ENCODE data around the gene CENPU. TPM values are rescaled to one million over a fixed set of nuclear protein-coding genes. Genes with fewer than 3 reads are reported as not detected.

Gene CENPU
- total RNA-seq, 2 donors from 2014 or later = 0.85 to 1.1 TPM

DNA sequence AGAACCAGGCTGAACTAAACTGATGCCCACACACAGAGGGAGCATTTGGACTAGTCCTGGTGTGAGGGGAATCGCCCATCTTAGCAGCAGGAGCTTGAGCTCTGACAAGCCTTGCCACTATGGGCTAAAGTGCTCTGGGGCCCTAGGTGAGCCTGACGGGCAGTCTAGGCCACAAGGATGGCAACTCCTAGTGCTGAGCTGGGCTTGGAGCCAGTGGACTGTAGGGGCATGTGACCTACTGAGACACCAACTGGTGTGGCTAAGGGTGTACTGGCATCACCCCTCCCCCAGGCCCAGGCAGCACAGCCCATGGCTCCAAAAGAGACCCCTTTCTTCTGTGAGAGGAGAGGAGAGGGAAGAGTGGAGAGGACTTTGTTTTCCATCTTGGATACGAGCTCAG lies 14.5 kb downstream of the CENPU start:
- Histone ChIP-seq H3K9me3 (no peaks in the 10 kb centered on the region), H3K27ac (no peak overlapping the region), H3K4me1 (no peaks in the 10 kb centered on the region), H3K4me3 (no peak overlapping the region), H3K36me3 (no peaks in the 10 kb centered on the region), H3K27me3 (no peaks in the 10 kb centered on the region)
- DNase-seq (ENCODE audit: low spot score) = no peak
- TF ChIP-seq, protein P1, sequence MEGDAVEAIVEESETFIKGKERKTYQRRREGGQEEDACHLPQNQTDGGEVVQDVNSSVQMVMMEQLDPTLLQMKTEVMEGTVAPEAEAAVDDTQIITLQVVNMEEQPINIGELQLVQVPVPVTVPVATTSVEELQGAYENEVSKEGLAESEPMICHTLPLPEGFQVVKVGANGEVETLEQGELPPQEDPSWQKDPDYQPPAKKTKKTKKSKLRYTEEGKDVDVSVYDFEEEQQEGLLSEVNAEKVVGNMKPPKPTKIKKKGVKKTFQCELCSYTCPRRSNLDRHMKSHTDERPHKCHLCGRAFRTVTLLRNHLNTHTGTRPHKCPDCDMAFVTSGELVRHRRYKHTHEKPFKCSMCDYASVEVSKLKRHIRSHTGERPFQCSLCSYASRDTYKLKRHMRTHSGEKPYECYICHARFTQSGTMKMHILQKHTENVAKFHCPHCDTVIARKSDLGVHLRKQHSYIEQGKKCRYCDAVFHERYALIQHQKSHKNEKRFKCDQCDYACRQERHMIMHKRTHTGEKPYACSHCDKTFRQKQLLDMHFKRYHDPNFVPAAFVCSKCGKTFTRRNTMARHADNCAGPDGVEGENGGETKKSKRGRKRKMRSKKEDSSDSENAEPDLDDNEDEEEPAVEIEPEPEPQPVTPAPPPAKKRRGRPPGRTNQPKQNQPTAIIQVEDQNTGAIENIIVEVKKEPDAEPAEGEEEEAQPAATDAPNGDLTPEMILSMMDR (IDR thresholded peaks at IDR 0.05) = no peak

DNA sequence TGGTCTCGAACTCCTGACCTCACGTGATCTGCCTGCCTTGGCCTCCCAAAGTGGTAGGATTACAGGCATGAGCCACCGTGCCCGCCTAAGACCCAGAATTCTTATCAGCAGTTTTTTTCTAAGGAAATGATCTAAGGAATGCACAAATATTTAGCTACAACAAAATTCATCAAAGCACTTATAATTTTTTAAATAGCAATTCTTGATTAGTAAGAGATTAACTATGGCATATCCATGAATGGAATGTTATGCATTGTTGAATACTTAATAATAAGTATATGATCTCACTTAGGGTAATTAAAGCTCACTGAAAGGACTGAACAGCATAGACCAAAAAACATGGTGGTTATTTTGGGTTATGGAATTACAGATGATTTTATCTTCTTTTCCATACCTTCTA lies 18.4 kb downstream of the CENPU start:
- no peaks in the 10 kb centered on the region for H3K4me1 ChIP-seq
- no peak overlapping the region for H3K4me3 ChIP-seq
- H3K27ac ChIP-seq = no peak overlapping the region
- DNase-seq (ENCODE audit: low spot score) = no peak
- no peaks in the 10 kb centered on the region for H3K9me3 ChIP-seq
- no peaks in the 10 kb centered on the region for H3K36me3 ChIP-seq
- H3K27me3 ChIP-seq = no peaks in the 10 kb centered on the region
- TF ChIP-seq, protein P1 (IDR thresholded peaks at IDR 0.05) = no peak

DNA sequence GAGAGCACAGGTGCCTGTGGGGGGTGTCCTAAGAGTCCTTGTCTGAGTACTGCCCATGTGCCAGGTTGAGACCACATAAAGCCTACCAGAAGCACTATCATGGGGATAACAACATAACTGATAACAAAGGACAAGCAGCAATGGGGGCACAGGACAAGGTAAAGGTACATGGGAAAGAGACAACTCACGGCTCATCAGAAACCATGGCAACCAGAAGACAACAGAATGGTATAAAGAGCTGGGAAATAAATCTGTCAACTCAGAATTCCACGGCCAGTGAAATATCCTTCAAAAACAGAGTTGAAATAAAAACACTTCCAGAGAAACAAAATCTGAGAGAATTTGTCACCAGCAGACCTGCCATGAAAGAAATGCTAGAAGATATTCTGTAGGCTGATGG lies 20.0 kb downstream of the CENPU start:
- Histone ChIP-seq H3K27me3 (no peaks in the 10 kb centered on the region), H3K9me3 (no peaks in the 10 kb centered on the region), H3K4me1 (no peaks in the 10 kb centered on the region), H3K4me3 (no peak overlapping the region), H3K36me3 (no peaks in the 10 kb centered on the region), H3K27ac (no peak overlapping the region)
- DNase-seq (ENCODE audit: low spot score) = no peak
- TF ChIP-seq, protein P1 (IDR thresholded peaks at IDR 0.05) = no peak

DNA sequence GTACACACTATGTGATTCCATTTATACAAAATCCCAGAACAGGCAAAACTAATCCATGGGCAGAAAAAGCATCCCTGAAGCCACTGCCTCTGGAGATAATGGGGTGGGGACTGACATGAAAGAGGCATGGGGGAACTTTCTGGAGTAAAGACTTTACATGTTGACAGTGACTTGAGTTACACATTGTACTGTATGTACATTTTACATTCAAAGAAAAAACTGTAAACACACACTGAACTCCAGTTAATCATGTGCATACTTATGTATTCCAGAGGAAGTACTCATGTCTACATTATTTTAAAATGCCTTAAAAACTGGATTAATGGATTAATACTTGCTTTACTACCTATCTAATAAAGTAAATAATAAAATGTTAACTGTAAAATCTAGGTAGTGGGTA lies 21.6 kb downstream of the CENPU start:
- H3K27ac ChIP-seq = no peak overlapping the region
- H3K4me3 ChIP-seq = no peak overlapping the region

DNA sequence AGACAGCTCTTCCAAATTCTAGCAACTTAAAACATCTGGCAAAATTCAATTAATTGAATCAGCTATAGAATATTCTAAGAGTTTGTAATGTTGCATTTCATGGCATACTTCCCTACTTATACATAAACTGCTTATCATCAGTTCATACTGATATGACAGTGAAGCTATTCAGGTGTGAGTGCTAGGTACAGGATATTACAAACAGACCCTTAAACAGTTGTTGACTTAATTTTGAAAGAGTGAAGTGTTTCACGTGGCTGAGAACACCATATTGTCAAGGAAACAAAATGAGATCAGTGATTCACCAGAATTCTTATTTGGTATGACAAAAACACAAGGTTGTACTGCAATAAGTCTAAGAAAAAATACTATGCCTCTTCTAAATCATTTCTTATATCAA lies 27.4 kb downstream of the CENPU start:
- DNase-seq (ENCODE audit: low spot score) = no peak
- Histone ChIP-seq H3K27me3 (no peaks in the 10 kb centered on the region), H3K36me3 (no peaks in the 10 kb centered on the region), H3K4me3 (no peak overlapping the region), H3K27ac (no peak overlapping the region), H3K9me3 (no peaks in the 10 kb centered on the region), H3K4me1 (no peaks in the 10 kb centered on the region)
- TF ChIP-seq, protein P1 (IDR thresholded peaks at IDR 0.05) = no peak

More for the DNA sequence above, 21.6 kb downstream of the CENPU start:
- no peaks in the 10 kb centered on the region for H3K36me3 ChIP-seq
- DNase-seq (ENCODE audit: low spot score) = no peak
- H3K4me1 ChIP-seq = no peaks in the 10 kb centered on the region
- no peaks in the 10 kb centered on the region for H3K9me3 ChIP-seq
- no peaks in the 10 kb centered on the region for H3K27me3 ChIP-seq
- TF ChIP-seq, protein P1 (IDR thresholded peaks at IDR 0.05) = no peak

DNA sequence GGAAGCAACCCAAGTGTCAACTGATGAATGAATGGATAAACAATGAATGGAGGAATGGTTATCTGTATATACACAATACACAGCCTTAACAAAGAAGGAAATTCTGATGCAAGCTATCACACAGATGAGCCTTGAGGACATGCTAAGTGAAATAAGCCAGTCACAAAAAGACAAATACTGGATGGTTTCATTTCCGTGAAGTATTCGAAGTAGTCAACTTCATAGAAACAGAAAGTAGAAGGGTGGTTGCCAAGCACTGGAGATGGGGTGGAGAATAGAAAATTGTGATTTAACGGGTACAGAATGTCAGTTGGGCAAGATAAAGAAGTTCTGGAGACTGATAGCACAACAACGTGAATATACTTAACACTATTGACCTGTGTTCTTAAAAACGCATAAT lies 28.2 kb downstream of the CENPU start:
- no peaks in the 10 kb centered on the region for H3K9me3 ChIP-seq
- H3K4me1 ChIP-seq = no peaks in the 10 kb centered on the region
- H3K27ac ChIP-seq = no peak overlapping the region
- no peak for DNase-seq (ENCODE audit: low spot score)
- TF ChIP-seq, protein P1 (IDR thresholded peaks at IDR 0.05) = no peak
- H3K36me3 ChIP-seq = no peaks in the 10 kb centered on the region
- H3K27me3 ChIP-seq = no peaks in the 10 kb centered on the region
- no peak overlapping the region for H3K4me3 ChIP-seq

Measured in right atrium auricular region (tissue), 2 donors.